ENCODE measurements around the gene ZNF385D. TPM values are rescaled to one million over a fixed set of nuclear protein-coding genes. Genes with fewer than 3 reads are reported as not detected.

The ZNF385D gene
- polyA plus RNA-seq, 1 donor (not counting 4 experiments of a cell fraction or from before 2014, with no cell fraction given): 0.46 TPM

DNA sequence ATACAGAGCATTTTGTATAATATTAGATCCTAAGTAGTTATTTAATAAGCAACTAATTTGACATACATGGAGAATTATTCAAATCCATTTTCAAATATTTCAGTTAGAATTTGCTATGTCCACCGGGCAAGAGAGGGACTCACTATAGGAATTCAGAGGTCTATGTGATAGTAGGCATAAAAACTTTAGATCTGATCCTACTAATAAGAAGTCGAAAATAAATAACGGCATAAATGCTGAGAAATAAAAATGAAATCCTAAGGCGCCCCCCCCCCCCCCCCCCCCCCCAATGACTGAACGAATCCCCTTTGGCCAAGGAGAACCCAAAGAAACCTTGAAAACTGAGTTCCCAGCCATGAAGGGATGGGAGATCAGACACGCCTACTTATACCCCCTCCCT lies 80.6 kb downstream of the ZNF385D start:
- Histone ChIP-seq H3K9me3 (ENCODE audit: control insufficient read depth, low read depth, low read length) (no peaks in the 10 kb centered on the region), H3K4me1 (ENCODE audit: control insufficient read depth, extremely low read depth, insufficient read depth, low read length) (no peaks in the 10 kb centered on the region), H3K4me2 (ENCODE audit: control insufficient read depth, extremely low read depth, insufficient read depth, low read depth, low read length) (no peak overlapping the region), H3K27me3 (ENCODE audit: control insufficient read depth, extremely low read depth, insufficient read depth, low read length) (no peaks in the 10 kb centered on the region), H3K9ac (ENCODE audit: control insufficient read depth, extremely low read depth, insufficient read depth, low read length) (no peak overlapping the region), H3K27ac (ENCODE audit: control insufficient read depth, insufficient read depth, low read length) (no peak overlapping the region), H3K36me3 (ENCODE audit: control insufficient read depth in 2 of 2, extremely low read depth in 1 of 2, insufficient read depth in 2 of 2, low read length in 2 of 2) (no peaks in the 10 kb centered on the region), H3K4me3 (ENCODE audit: control insufficient read depth in 2 of 3, extremely low read depth in 1 of 3, insufficient read depth in 2 of 3, low read depth in 1 of 3, low read length in 3 of 3) (no peak overlapping the region), H3K9me1 (ENCODE audit: control insufficient read depth, extremely low read depth, insufficient read depth, low read length) (no peaks in the 10 kb centered on the region), H2AFZ (ENCODE audit: control insufficient read depth, low read length) (no peak overlapping the region), H3K79me2 (ENCODE audit: control insufficient read depth, insufficient read depth, low read length) (no peaks in the 10 kb centered on the region), H4K20me1 (ENCODE audit: control insufficient read depth, extremely low read depth, insufficient read depth, low read length) (no peaks in the 10 kb centered on the region)
- FAIRE-seq (no peak), DNase-seq (ENCODE audit: low read depth, low spot score) (no peak)
- dilution Hi-C loops (cut with MboI; ENCODE audit: extremely low pct_ligation_motif_present, low sequenced_read_pairs): no loop called here
- TF ChIP-seq, protein P1, sequence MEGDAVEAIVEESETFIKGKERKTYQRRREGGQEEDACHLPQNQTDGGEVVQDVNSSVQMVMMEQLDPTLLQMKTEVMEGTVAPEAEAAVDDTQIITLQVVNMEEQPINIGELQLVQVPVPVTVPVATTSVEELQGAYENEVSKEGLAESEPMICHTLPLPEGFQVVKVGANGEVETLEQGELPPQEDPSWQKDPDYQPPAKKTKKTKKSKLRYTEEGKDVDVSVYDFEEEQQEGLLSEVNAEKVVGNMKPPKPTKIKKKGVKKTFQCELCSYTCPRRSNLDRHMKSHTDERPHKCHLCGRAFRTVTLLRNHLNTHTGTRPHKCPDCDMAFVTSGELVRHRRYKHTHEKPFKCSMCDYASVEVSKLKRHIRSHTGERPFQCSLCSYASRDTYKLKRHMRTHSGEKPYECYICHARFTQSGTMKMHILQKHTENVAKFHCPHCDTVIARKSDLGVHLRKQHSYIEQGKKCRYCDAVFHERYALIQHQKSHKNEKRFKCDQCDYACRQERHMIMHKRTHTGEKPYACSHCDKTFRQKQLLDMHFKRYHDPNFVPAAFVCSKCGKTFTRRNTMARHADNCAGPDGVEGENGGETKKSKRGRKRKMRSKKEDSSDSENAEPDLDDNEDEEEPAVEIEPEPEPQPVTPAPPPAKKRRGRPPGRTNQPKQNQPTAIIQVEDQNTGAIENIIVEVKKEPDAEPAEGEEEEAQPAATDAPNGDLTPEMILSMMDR (optimal IDR thresholded peaks at IDR 0.05 in 1 of 3, IDR thresholded peaks at IDR 0.05 in 1 of 3, conservative IDR thresholded peaks at IDR 0.05 in 1 of 3; ENCODE audit: extremely low read depth in 1 of 3, insufficient read depth in 2 of 3, low read length in 3 of 3): no peak

DNA sequence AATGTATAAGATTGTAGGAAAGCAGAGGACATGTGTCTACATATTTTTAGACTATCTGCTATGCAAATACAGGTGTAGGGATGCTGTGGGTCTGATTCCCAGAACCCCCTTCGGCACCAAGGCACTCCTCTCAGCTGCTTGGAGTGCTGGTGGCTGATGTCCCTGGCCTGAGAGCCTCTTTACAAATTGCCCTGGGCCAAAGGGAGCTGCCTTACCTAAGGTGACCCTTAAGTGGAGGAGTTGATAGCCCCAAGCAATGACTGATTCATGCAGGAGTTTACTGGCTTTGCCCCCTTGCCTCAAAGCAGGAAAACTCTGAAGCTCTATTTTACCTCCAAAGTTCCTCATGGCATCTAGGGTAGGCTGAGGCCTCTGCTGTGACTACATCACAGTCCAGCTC lies 83.0 kb downstream of the ZNF385D start:
- H3K4me1 ChIP-seq (ENCODE audit: control insufficient read depth, extremely low read depth, insufficient read depth, low read length): no peaks in the 10 kb centered on the region
- no peak overlapping the region for H3K9ac ChIP-seq (ENCODE audit: control insufficient read depth, extremely low read depth, insufficient read depth, low read length)
- dilution Hi-C loops (cut with MboI; ENCODE audit: extremely low pct_ligation_motif_present, low sequenced_read_pairs): no loop called here
- H2AFZ ChIP-seq (ENCODE audit: control insufficient read depth, low read length): no peak overlapping the region
- H3K36me3 ChIP-seq (ENCODE audit: control insufficient read depth in 2 of 2, extremely low read depth in 1 of 2, insufficient read depth in 2 of 2, low read length in 2 of 2): no peaks in the 10 kb centered on the region
- H3K79me2 ChIP-seq (ENCODE audit: control insufficient read depth, insufficient read depth, low read length): no peaks in the 10 kb centered on the region
- H3K4me3 ChIP-seq (ENCODE audit: control insufficient read depth in 2 of 3, extremely low read depth in 1 of 3, insufficient read depth in 2 of 3, low read depth in 1 of 3, low read length in 3 of 3): no peak overlapping the region
- no peaks in the 10 kb centered on the region for H4K20me1 ChIP-seq (ENCODE audit: control insufficient read depth, extremely low read depth, insufficient read depth, low read length)
- H3K9me1 ChIP-seq (ENCODE audit: control insufficient read depth, extremely low read depth, insufficient read depth, low read length): no peaks in the 10 kb centered on the region
- H3K27me3 ChIP-seq (ENCODE audit: control insufficient read depth, extremely low read depth, insufficient read depth, low read length): no peaks in the 10 kb centered on the region
- H3K4me2 ChIP-seq (ENCODE audit: control insufficient read depth, extremely low read depth, insufficient read depth, low read depth, low read length): no peak overlapping the region
- no peak for TF ChIP-seq EZH2 (IDR thresholded peaks at IDR 0.05; ENCODE audit: low read length)
- TF ChIP-seq, protein P1 (optimal IDR thresholded peaks at IDR 0.05 in 1 of 3, IDR thresholded peaks at IDR 0.05 in 1 of 3, conservative IDR thresholded peaks at IDR 0.05 in 1 of 3; ENCODE audit: extremely low read depth in 1 of 3, insufficient read depth in 2 of 3, low read length in 3 of 3): no peak
- FAIRE-seq (no peak), DNase-seq (ENCODE audit: low read depth, low spot score) (no peak)
- H3K9me3 ChIP-seq (ENCODE audit: control insufficient read depth, low read depth, low read length): no peaks in the 10 kb centered on the region
- H3K27ac ChIP-seq (ENCODE audit: control insufficient read depth, insufficient read depth, low read length): no peak overlapping the region

Measured in keratinocyte (primary cell).